ENCODE measurements around the gene GJD2.

The GJD2 gene

GRCh38 chr15:34780725-34781124 lies 25.9 kb upstream of the GJD2 start:
- in situ Hi-C loops (cut with HindIII; ENCODE audit: low pct_ligation_motif_present, low pct_unique_long_range_greater_than_20kb, low sequenced_read_pairs), result no loop called here
- DNase-seq, result no peak

DNA sequence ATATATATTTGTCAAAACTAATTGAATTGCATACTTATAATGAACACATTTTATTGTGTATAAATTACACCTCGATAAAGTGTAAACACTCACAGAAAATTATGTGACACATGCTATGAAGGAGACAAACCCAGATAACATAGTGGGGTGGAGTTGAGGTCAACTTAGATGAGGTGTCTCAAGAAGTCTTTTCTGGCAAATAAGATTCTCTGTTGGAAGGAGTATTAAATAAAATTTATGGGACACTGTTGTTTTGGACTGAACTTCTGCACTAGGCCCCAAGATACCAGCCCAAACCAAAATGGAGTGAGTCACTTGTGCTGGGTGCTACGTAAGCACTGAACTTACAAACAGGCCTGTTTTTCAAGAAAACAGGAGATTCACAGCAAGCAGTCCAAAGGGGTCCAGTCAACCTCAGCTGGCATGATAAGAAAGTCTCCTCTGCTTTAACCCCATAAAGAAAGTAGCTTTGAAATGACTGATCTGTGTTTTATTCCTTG lies 21.9 kb upstream of the GJD2 start:
- DNase-seq, result no peak

DNA sequence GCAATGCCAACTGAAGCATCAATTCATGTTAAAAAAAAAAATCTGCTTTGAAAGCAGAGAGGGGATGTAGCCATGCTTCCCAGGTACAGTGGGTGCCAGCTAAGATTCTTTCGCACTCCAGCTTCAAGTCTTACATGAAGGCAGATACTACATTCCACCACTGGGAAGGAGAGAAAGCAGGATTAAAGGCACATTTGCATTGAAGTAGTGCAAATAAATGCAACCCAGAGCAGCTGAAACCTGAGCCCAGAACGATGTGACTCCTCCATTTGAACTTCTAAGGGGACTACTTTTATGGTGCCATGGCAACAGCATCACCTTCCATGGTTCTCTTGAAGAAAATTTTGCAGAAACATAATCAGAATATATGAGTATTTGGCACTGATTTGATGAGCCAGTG lies 19.1 kb upstream of the GJD2 start:
- DNase-seq, result no peak
- in situ Hi-C loops (cut with HindIII; ENCODE audit: low pct_ligation_motif_present, low pct_unique_long_range_greater_than_20kb, low sequenced_read_pairs), result no loop called here

More for the DNA sequence above, 21.9 kb upstream of the GJD2 start:
- in situ Hi-C loops (cut with HindIII; ENCODE audit: low pct_ligation_motif_present, low pct_unique_long_range_greater_than_20kb, low sequenced_read_pairs), result no loop called here

DNA sequence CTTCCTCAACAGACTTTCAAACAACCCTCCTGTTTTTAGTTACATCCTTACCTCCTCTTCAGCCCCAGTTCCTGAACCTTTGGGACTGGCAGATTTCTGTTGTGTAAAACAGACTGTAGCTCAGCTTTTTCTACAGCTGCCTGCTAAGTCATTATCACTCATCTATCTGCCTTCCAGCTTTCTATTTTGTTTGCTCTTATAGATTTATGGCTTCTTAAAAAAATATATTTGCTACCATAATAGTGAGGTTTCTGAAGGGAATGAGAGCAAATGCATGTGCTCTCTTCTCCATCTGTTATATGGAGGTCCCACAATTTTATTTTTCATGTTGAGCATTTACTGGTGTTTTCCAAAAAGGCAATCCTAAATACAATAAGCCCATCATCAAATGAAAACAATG lies 18.2 kb upstream of the GJD2 start:
- DNase-seq, result no peak
- in situ Hi-C loops (cut with HindIII; ENCODE audit: low pct_ligation_motif_present, low pct_unique_long_range_greater_than_20kb, low sequenced_read_pairs), result no loop called here

- DNase-seq, result no peak
Measured at GRCh38 chr15:34772312-34772711, 17.5 kb upstream of the GJD2 start.

DNA sequence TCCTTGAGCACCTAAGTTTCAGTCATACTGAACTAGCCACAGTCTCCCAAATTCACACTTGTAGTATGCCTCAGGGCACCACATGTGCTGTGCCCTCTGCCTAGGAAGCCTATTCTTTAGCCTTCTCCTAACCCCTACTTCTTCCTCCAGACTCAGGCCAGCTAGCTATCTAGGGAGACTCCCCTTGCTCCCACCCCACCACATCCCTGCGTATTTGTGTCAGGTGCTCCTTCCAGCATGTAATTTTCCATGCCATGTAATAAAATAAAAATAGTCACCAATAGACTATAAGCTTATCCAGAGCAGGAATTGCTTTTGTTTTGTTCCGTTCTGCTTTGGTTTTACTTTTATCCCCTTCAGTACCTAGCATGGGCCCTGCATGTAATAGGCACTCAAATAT lies 14.9 kb upstream of the GJD2 start:
- DNase-seq, result no peak
- in situ Hi-C loops (cut with HindIII; ENCODE audit: low pct_ligation_motif_present, low pct_unique_long_range_greater_than_20kb, low sequenced_read_pairs), result no loop called here

More at GRCh38 chr15:34772312-34772711, 17.5 kb upstream of the GJD2 start:
- in situ Hi-C loops (cut with HindIII; ENCODE audit: low pct_ligation_motif_present, low pct_unique_long_range_greater_than_20kb, low sequenced_read_pairs), result no loop called here

GRCh38 chr15:34768530-34768929 lies 13.7 kb upstream of the GJD2 start:
- in situ Hi-C loops (cut with HindIII; ENCODE audit: low pct_ligation_motif_present, low pct_unique_long_range_greater_than_20kb, low sequenced_read_pairs), result no loop called here
- DNase-seq, result no peak

- in situ Hi-C loops (cut with HindIII; ENCODE audit: low pct_ligation_motif_present, low pct_unique_long_range_greater_than_20kb, low sequenced_read_pairs), result no loop called here
- no peak for DNase-seq
Measured at GRCh38 chr15:34765741-34766140, 10.9 kb upstream of the GJD2 start.

GRCh38 chr15:34760909-34761308 lies 6.1 kb upstream of the GJD2 start:
- in situ Hi-C loops (cut with HindIII; ENCODE audit: low pct_ligation_motif_present, low pct_unique_long_range_greater_than_20kb, low sequenced_read_pairs), result no loop called here
- DNase-seq, result no peak

DNA sequence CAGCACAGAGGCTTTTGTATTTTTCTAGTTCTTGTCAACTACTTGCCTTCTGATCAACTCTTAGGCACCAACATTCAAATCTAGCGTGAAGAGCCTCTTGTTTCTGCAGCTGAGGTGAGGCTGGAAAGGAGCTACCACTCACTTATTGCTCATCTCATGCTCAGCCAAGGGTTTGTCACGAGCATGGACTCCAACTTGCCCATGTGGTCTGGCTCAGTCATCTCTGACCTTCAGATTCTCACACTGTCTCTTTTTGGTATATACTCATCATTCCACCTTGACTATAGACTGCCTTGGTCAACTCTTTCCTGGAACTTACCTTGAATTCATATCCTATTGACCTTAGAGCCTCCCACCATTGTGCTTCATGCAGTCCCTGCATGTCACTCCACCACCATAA lies 5.2 kb upstream of the GJD2 start:
- no peak for DNase-seq
- in situ Hi-C loops (cut with HindIII; ENCODE audit: low pct_ligation_motif_present, low pct_unique_long_range_greater_than_20kb, low sequenced_read_pairs), result no loop called here

GRCh38 chr15:34759347-34759746 lies 4.5 kb upstream of the GJD2 start:
- DNase-seq, result no peak
- in situ Hi-C loops (cut with HindIII; ENCODE audit: low pct_ligation_motif_present, low pct_unique_long_range_greater_than_20kb, low sequenced_read_pairs), result no loop called here

- in situ Hi-C loops (cut with HindIII; ENCODE audit: low pct_ligation_motif_present, low pct_unique_long_range_greater_than_20kb, low sequenced_read_pairs), result no loop called here
- DNase-seq, result no peak
Measured at GRCh38 chr15:34757262-34757661, 2.5 kb upstream of the GJD2 start.

GRCh38 chr15:34755419-34755773 lies 598 bp upstream of the GJD2 start:
- in situ Hi-C loops (cut with HindIII; ENCODE audit: low pct_ligation_motif_present, low pct_unique_long_range_greater_than_20kb, low sequenced_read_pairs), result no loop called here
- no peak for DNase-seq

- no peak for DNase-seq
- in situ Hi-C loops (cut with HindIII; ENCODE audit: low pct_ligation_motif_present, low pct_unique_long_range_greater_than_20kb, low sequenced_read_pairs), result no loop called here
Measured at GRCh38 chr15:34754171-34754601, 612 bp downstream of the GJD2 start.

- in situ Hi-C loops (cut with HindIII; ENCODE audit: low pct_ligation_motif_present, low pct_unique_long_range_greater_than_20kb, low sequenced_read_pairs), result no loop called here
Measured at GRCh38 chr15:34753236-34753894, 1.4 kb downstream of the GJD2 start.

DNA sequence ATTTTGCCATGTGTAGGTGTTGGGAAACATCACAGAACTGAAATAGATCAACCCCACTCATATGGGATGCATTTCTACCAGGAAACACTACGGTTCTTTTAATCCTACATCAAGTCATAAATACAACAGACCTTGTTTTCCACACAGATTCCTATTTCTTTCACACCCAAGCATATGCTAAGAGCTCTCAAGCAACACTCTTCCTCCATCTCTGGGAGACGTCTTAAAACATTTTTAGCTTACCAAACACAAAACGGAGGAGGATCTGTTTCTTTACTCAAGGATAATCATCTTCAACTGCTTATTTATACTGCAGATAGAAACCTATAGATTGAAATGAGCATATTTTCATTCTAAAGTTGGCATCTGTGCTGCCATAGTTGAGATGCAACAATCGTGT lies 5.1 kb downstream of the GJD2 start:
- in situ Hi-C loops (cut with HindIII; ENCODE audit: low pct_ligation_motif_present, low pct_unique_long_range_greater_than_20kb, low sequenced_read_pairs), result no loop called here
- DNase-seq, result no peak

More at GRCh38 chr15:34753236-34753894, 1.4 kb downstream of the GJD2 start:
- DNase-seq, result peak; percentile 58

DNA sequence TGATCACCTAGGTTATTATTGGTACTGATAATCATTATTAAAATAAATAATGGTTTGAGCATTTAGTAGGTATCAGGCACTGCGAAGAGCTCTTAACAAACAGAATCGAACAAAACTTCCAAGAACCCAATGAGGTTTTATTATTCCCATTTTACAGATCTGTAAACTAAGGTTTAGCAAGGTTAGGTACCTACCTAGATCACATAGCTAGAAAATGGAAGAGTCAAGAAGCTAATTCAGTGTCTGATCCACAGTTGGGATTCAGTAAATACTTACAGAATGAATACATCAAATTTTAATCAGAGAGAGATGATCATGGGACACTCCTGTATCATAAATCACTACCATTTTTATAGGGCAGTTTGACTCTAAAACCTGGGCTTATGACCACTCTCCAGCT lies 15.5 kb downstream of the GJD2 start:
- in situ Hi-C loops (cut with HindIII; ENCODE audit: low pct_ligation_motif_present, low pct_unique_long_range_greater_than_20kb, low sequenced_read_pairs), result no loop called here
- no peak for DNase-seq

GRCh38 chr15:34738002-34738401 lies 16.8 kb downstream of the GJD2 start:
- DNase-seq, result no peak
- in situ Hi-C loops (cut with HindIII; ENCODE audit: low pct_ligation_motif_present, low pct_unique_long_range_greater_than_20kb, low sequenced_read_pairs), result no loop called here

GRCh38 chr15:34737477-34737876 lies 17.3 kb downstream of the GJD2 start:
- DNase-seq, result no peak
- in situ Hi-C loops (cut with HindIII; ENCODE audit: low pct_ligation_motif_present, low pct_unique_long_range_greater_than_20kb, low sequenced_read_pairs), result no loop called here

- in situ Hi-C loops (cut with HindIII; ENCODE audit: low pct_ligation_motif_present, low pct_unique_long_range_greater_than_20kb, low sequenced_read_pairs), result no loop called here
- DNase-seq, result no peak
Measured at GRCh38 chr15:34734303-34734702, 20.5 kb downstream of the GJD2 start.

- in situ Hi-C loops (cut with HindIII; ENCODE audit: low pct_ligation_motif_present, low pct_unique_long_range_greater_than_20kb, low sequenced_read_pairs), result no loop called here
- no peak for DNase-seq
Measured at GRCh38 chr15:34733621-34734020, 21.2 kb downstream of the GJD2 start.
